CD8-positive, alpha-beta memory T cell (primary cell): ENCODE data around the gene CRHR1. TPM values are rescaled to one million over a fixed set of nuclear protein-coding genes. Genes with fewer than 3 reads are reported as not detected.

Experiments used
- CTCF ChIA-PET: fragments of 350-600 bp; sonication (Branson Sonifier 250); formaldehyde crosslinking; loops from one replicate; lab custom pipeline; 2021; ENCODE audit warnings: antibody characterized with exemption; lab: Charles Lee
- POLR2A ChIA-PET: fragments of 350-600 bp; sonication (Branson Sonifier 250); formaldehyde crosslinking; loops from one replicate; lab custom pipeline; 2021; ENCODE audit warnings: antibody characterized with exemption; lab: Charles Lee
- DNase-seq, 5 donors: peaks; one replicate each; pipeline versions ENCODE4 v3.0.0 to v3.0.0-alpha.2; 2020 to 2022; ENCODE audit warnings: mixed read lengths in 1 of 5
- H3K27ac ChIP-seq: one replicate; pipeline ENCODE4 v1.7.0; 2013; ENCODE audit warnings: low read depth, mild to moderate bottlenecking, low read length, moderate library complexity
- H3K27me3 ChIP-seq: 2 replicates; pipeline ENCODE4 v1.7.0; 2013; ENCODE audit warnings: low read length, mild to moderate bottlenecking; ENCODE audit not compliant: insufficient read depth, poor library complexity, severe bottlenecking
- H3K36me3 ChIP-seq: 2 replicates; pipeline ENCODE4 v1.7.0; 2013; ENCODE audit warnings: mild to moderate bottlenecking, low read length, moderate library complexity; ENCODE audit not compliant: insufficient read depth
- H3K4me1 ChIP-seq: 2 replicates; pipeline ENCODE4 v1.7.0; 2013; ENCODE audit warnings: mild to moderate bottlenecking, low read length, moderate library complexity; ENCODE audit not compliant: insufficient read depth
- H3K4me3 ChIP-seq: 2 replicates; pipeline ENCODE4 v1.7.0; 2013; ENCODE audit warnings: mild to moderate bottlenecking, low read length
- H3K9me3 ChIP-seq: 2 replicates; pipeline ENCODE4 v1.7.0; 2013; ENCODE audit warnings: mild to moderate bottlenecking, low read length
- H3K27ac Mint-ChIP-seq, 8 donors: one replicate each; pipeline ENCODE4 v1.8.0; 2020 to 2021; ENCODE audit warnings: mixed read lengths in 8 of 8, mild to moderate bottlenecking in 6 of 8, inconsistent platforms in 3 of 8, moderate library complexity in 3 of 8
- H3K27me3 Mint-ChIP-seq, 2 donors: one replicate each; pipeline ENCODE4 v1.8.0; 2020 to 2021; ENCODE audit warnings: mixed read lengths in 2 of 2, mild to moderate bottlenecking in 1 of 2, moderate library complexity in 1 of 2
- H3K36me3 Mint-ChIP-seq, 3 donors: one replicate each; pipeline ENCODE4 v1.8.0; 2020 to 2021; ENCODE audit warnings: mixed read lengths in 3 of 3, inconsistent platforms in 1 of 3, mild to moderate bottlenecking in 1 of 3
- H3K4me1 Mint-ChIP-seq, 3 donors: one replicate each; pipeline ENCODE4 v1.8.0; 2020 to 2021; ENCODE audit warnings: mixed read lengths in 3 of 3, inconsistent platforms in 1 of 3, mild to moderate bottlenecking in 1 of 3
- H3K4me3 Mint-ChIP-seq, 7 donors: one replicate each; pipeline ENCODE4 v1.8.0; 2020 to 2021; ENCODE audit warnings: mixed read lengths in 7 of 7, mild to moderate bottlenecking in 6 of 7, moderate library complexity in 4 of 7, inconsistent platforms in 2 of 7
- H3K9me3 Mint-ChIP-seq, 5 donors: one replicate each; pipeline ENCODE4 v1.8.0; 2020 to 2022; ENCODE audit warnings: mixed read lengths in 5 of 5, mild to moderate bottlenecking in 3 of 5, moderate library complexity in 2 of 5, inconsistent platforms in 1 of 5
- polyA plus RNA-seq: library from polyadenylated mRNA; unstranded; fragments of 300-500 nt; fragmentation: Illumina TruSeq; gene quantifications from one replicate; pipeline ENCODE4 v1.2.3, GENCODE V29; 2021
- total RNA-seq, 2 experiments: library from RNA; stranded (reverse); gene quantifications; one replicate each; pipeline ENCODE4 v1.2.3, GENCODE V29; 2021

Gene CRHR1
- total and polyA plus RNA-seq, 3 experiments from 2014 or later = not detected

- ChIA-PET POLR2A (no interaction called here), CTCF (interaction anchor here (1.0 kb wide), 1 partner anchor 199 kb away, joined by 3 read pairs; no protein-coding TSS in a partner anchor)
- no peaks in the 10 kb centered on the region for H3K9me3 ChIP-seq
- Mint-ChIP-seq H3K9me3 (no peaks in the 10 kb centered on the region), H3K4me3 (no peak overlapping the region), H3K4me1 (no peaks in the 10 kb centered on the region), H3K27me3 (peaks cover 8 to 10% of the 10 kb centered on the region in 2 donors), H3K36me3 (no peaks in the 10 kb centered on the region), H3K27ac (no peak overlapping the region)
- no peaks in the 10 kb centered on the region for H3K4me1 ChIP-seq
- DNase-seq = no peak
- H3K27ac ChIP-seq = no peak overlapping the region
- H3K27me3 ChIP-seq = no peaks in the 10 kb centered on the region
- no peaks in the 10 kb centered on the region for H3K36me3 ChIP-seq
- no peak overlapping the region for H3K4me3 ChIP-seq
Observed at GRCh38 chr17:45839442-45839841, 55.3 kb downstream of the CRHR1 start.

GRCh38 chr17:45841186-45841585, 57.1 kb downstream of the CRHR1 start:
- no peak for DNase-seq
- POLR2A ChIA-PET = no interaction called here
- Mint-ChIP-seq H3K4me1 (no peaks in the 10 kb centered on the region), H3K4me3 (no peak overlapping the region), H3K27me3 (peaks cover 5 to 10% of the 10 kb centered on the region in 2 donors), H3K36me3 (no peaks in the 10 kb centered on the region), H3K9me3 (no peaks in the 10 kb centered on the region), H3K27ac (no peak overlapping the region)
- H3K36me3 ChIP-seq = no peaks in the 10 kb centered on the region
- H3K27ac ChIP-seq = no peak overlapping the region
- no peaks in the 10 kb centered on the region for H3K4me1 ChIP-seq
- H3K4me3 ChIP-seq = no peak overlapping the region
- CTCF ChIA-PET = no interaction called here
- H3K9me3 ChIP-seq = no peaks in the 10 kb centered on the region
- H3K27me3 ChIP-seq = no peaks in the 10 kb centered on the region

- Mint-ChIP-seq H3K27me3 (peaks cover 5 to 6% of the 10 kb centered on the region in 2 donors), H3K4me1 (no peaks in the 10 kb centered on the region), H3K9me3 (no peaks in the 10 kb centered on the region), H3K4me3 (no peak overlapping the region), H3K27ac (no peak overlapping the region), H3K36me3 (no peaks in the 10 kb centered on the region)
- H3K27ac ChIP-seq = no peak overlapping the region
- peak in 1 of 5 donors; percentile 18 for DNase-seq
- H3K27me3 ChIP-seq = no peaks in the 10 kb centered on the region
- no peaks in the 10 kb centered on the region for H3K9me3 ChIP-seq
- no peaks in the 10 kb centered on the region for H3K36me3 ChIP-seq
- H3K4me3 ChIP-seq = no peak overlapping the region
- no peaks in the 10 kb centered on the region for H3K4me1 ChIP-seq
- CTCF ChIA-PET = interaction anchor here (1.2 kb wide), 1 partner anchor 10 kb away, joined by 3 read pairs; no protein-coding TSS in a partner anchor
- POLR2A ChIA-PET = no interaction called here
Observed at GRCh38 chr17:45841883-45842525, 57.9 kb downstream of the CRHR1 start.

GRCh38 chr17:45843722-45844121, 59.6 kb downstream of the CRHR1 start:
- no peak overlapping the region for H3K27ac Mint-ChIP-seq
- no peak overlapping the region for H3K4me3 Mint-ChIP-seq
- H3K36me3 Mint-ChIP-seq = no peaks in the 10 kb centered on the region
- H3K27me3 Mint-ChIP-seq = peaks cover 6 to 9% of the 10 kb centered on the region in 2 donors
- Histone ChIP-seq H3K9me3 (no peaks in the 10 kb centered on the region), H3K27ac (no peak overlapping the region), H3K4me3 (no peak overlapping the region), H3K27me3 (no peaks in the 10 kb centered on the region), H3K4me1 (no peaks in the 10 kb centered on the region), H3K36me3 (no peaks in the 10 kb centered on the region)
- DNase-seq = peak in 1 of 5 donors; percentile 7
- no peaks in the 10 kb centered on the region for H3K9me3 Mint-ChIP-seq
- H3K4me1 Mint-ChIP-seq = no peaks in the 10 kb centered on the region
- POLR2A ChIA-PET = no interaction called here
- CTCF ChIA-PET = interaction anchor here (2.5 kb wide), 1 partner anchor 12 kb away, joined by 7 read pairs; no protein-coding TSS in a partner anchor

- Histone ChIP-seq H3K27me3 (no peaks in the 10 kb centered on the region), H3K4me3 (no peak within 1 kb of the TSS), H3K36me3 (no peaks in the 10 kb centered on the region), H3K9me3 (no peaks in the 10 kb centered on the region), H3K27ac (no peak within 1 kb of the TSS), H3K4me1 (no peaks in the 10 kb centered on the region)
- no peak for DNase-seq
- Mint-ChIP-seq H3K9me3 (no peaks in the 10 kb centered on the region), H3K4me3 (no peak within 1 kb of the TSS), H3K36me3 (no peaks in the 10 kb centered on the region), H3K27ac (no peak within 1 kb of the TSS), H3K4me1 (no peaks in the 10 kb centered on the region), H3K27me3 (peaks cover 5 to 9% of the 10 kb centered on the region in 2 donors)
- ChIA-PET POLR2A (no interaction called here), CTCF (interaction anchor here (2.5 kb wide), 1 partner anchor 13 kb away, joined by 7 read pairs; no protein-coding TSS in a partner anchor)
Observed at GRCh38 chr17:45844695-45845375, 60.7 kb downstream of the CRHR1 start, which contains the start of gene SPPL2C. SPPL2C (plus strand) TSS chr17:45844881; CDS start chr17:45844907, 26 bp downstream.

GRCh38 chr17:45845376-45846185, 61.5 kb downstream of the CRHR1 start:
- POLR2A ChIA-PET = no interaction called here
- H3K27ac Mint-ChIP-seq = no peak overlapping the region
- no peaks in the 10 kb centered on the region for H3K4me1 Mint-ChIP-seq
- no peaks in the 10 kb centered on the region for H3K9me3 ChIP-seq
- peaks cover 3 to 13% of the 10 kb centered on the region in 2 donors for H3K27me3 Mint-ChIP-seq
- no peak for DNase-seq
- no peaks in the 10 kb centered on the region for H3K36me3 Mint-ChIP-seq
- CTCF ChIA-PET = interaction anchor here (2.5 kb wide), 1 partner anchor 14 kb away, joined by 7 read pairs; no protein-coding TSS in a partner anchor
- H3K36me3 ChIP-seq = no peaks in the 10 kb centered on the region
- H3K9me3 Mint-ChIP-seq = no peaks in the 10 kb centered on the region
- H3K4me1 ChIP-seq = no peaks in the 10 kb centered on the region
- H3K27me3 ChIP-seq = no peaks in the 10 kb centered on the region
- no peak overlapping the region for H3K27ac ChIP-seq
- H3K4me3 ChIP-seq = no peak overlapping the region
- no peak overlapping the region for H3K4me3 Mint-ChIP-seq

GRCh38 chr17:45846223-45846622, 62.1 kb downstream of the CRHR1 start:
- CTCF ChIA-PET = interaction anchor here (2.5 kb wide), 1 partner anchor 14 kb away, joined by 7 read pairs; no protein-coding TSS in a partner anchor
- POLR2A ChIA-PET = no interaction called here
- H3K27ac Mint-ChIP-seq = no peak overlapping the region

More at GRCh38 chr17:45846223-45846622, 62.1 kb downstream of the CRHR1 start:
- no peaks in the 10 kb centered on the region for H3K9me3 ChIP-seq
- no peaks in the 10 kb centered on the region for H3K4me1 ChIP-seq
- Mint-ChIP-seq H3K36me3 (no peaks in the 10 kb centered on the region), H3K4me1 (no peaks in the 10 kb centered on the region), H3K27me3 (peaks cover 4 to 16% of the 10 kb centered on the region in 2 donors), H3K4me3 (no peak overlapping the region), H3K9me3 (no peaks in the 10 kb centered on the region)
- no peak overlapping the region for H3K27ac ChIP-seq
- H3K27me3 ChIP-seq = no peaks in the 10 kb centered on the region
- no peaks in the 10 kb centered on the region for H3K36me3 ChIP-seq
- no peak overlapping the region for H3K4me3 ChIP-seq
- DNase-seq = no peak
